NCI-H1930 (cell line): ENCODE results near the gene PITPNM3.

Source experiments
- DNase-seq, 2 experiments: peaks; one replicate each; lab custom pipeline; 2025; lab: John Stamatoyannopoulos, UW

The PITPNM3 gene

GRCh38 chr17:6526362-6527152, 29.8 kb downstream of the PITPNM3 start:
- DNase-seq = no peak

- DNase-seq = no peak
Measured at GRCh38 chr17:6525731-6526130, 30.6 kb downstream of the PITPNM3 start.

GRCh38 chr17:6525141-6525540, 31.2 kb downstream of the PITPNM3 start:
- DNase-seq = no peak

DNA sequence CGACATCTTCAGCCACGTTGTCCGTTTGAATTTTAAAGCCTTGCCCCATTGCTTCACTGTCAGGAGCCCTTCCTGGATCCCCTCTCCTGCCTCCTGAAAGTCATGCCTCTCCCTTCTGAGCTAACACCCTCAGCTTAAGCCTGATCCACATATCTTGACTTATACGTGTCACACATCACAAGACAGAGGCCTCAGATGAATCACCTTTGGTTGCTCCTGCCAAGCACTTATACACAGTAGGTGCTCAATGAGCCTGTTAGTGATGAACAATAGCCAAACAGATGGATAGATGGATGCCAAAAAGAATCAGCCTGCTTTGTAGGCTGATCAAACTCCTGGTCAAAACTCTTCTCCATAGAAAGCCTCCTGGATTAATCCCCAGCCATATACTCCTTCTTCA, 31.8 kb downstream of the PITPNM3 start:
- DNase-seq = no peak

DNA sequence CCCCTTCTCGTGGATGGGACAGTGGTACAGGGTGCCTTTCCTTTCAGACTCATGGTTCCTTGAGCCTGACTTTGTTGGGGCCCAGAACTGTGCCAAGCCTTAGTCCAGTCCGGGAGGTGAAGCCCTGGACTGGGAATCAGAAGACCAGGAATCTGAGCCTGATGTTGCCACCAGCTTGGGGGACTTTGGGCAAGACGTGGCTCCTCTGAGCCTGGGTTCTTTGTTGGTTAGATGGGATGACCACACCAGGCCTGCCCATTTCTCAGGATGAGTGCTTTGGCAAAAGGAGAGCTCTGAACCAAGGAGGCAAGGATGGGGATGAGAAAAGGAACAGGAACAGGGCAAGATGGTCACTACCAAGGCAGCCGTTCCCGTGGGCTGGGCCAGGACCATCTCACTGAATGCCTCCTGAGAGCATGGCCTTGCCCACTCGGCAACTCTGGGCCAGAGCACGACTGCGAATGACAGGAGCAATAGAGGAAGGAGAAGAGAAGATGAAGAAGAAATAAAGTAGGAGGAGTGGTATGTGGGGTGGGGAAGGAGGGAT, 32.5 kb downstream of the PITPNM3 start:
- no peak for DNase-seq

DNA sequence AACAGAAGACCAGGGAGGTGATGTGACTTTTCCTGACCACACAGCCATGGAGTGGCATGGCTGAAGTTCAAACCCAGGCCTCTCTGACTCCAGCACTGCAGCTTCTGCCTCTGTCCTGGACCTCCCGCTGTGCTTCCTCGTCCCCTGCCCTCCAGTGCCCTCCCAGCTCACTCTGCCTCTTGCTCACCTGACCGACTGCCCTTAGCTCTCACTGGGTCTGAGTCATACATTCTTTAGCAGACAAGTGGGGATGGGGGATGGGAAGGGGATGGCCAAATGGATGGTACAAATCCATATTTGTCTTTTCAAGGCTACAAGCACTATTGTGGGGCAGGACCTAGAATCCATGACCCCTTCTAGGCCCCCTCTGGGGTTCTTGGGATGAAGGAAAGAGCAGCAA, 33.0 kb downstream of the PITPNM3 start:
- no peak for DNase-seq

- DNase-seq = no peak
Measured at GRCh38 chr17:6521586-6521985, 34.8 kb downstream of the PITPNM3 start.

GRCh38 chr17:6517062-6517461, 39.3 kb downstream of the PITPNM3 start:
- DNase-seq = no peak

GRCh38 chr17:6514371-6514770, 42.0 kb downstream of the PITPNM3 start:
- DNase-seq = no peak

DNA sequence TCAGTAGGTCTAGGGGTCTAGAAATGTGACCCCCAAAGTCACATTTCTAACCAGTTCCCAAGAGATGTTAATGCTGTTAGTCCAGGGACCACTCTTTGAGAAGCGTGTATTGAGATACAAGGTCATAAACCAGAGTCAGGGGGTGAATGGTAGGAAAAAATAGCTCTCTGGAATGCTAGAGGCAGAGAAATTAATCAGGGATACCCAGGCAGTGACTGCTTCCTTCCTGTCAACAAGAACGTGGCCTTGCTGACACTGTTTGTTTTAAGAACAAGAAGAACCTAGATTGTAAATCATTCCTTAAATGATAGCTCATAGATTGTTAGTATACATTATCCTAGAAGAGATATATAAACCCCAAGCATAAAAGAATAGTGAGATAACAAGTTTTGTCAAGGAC, 43.8 kb downstream of the PITPNM3 start:
- DNase-seq = no peak

DNA sequence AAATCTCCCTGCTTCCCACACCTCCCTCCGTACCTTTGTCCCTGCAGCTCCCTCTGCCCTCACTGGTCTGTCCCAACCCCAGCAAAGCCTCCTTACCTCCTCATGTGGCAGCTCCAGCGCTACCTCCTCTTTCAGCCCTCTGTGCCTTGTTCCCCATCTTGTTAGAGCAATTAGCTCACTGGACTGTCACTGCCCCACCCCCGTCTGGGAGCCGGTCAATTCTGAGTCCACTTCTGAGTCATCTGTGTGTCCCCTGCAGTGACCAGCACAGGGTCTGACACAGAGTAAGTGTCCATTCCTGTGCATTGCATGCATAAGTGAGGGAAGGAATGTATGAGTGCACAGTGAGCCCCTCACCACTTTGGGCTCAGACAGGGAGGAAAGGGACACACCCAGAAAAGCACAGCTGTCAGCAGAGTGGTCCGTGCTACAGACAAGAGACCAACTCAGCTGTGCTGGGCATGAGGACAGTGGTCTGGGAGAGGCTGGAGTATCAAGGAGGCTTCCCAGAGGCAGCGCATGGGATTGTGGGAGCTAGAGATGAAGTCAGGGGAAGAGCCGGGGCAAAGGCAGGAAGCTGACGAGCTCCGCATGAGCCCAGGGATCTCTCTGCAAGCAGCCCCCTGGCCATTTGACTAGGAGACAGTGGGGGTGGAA, 45.9 kb downstream of the PITPNM3 start:
- DNase-seq = no peak

DNA sequence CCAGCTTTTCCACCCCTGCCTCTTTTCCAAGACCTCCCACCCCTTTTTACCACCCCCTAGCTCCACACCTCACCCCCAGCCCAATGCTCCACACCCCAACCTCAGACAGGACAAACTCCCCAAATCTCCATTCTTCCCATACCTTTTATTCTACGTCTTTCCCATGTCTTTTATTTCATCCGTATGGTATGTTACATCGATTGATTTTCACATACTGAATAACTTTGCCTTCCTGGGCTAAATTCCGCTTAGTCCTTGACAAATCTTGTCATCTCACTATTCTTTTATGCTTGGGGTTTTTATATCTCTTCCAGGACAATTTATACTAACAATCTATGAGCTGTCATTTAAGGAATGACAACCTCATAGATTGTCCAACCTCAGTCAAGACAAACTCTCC, 46.4 kb downstream of the PITPNM3 start:
- DNase-seq = no peak

- no peak for DNase-seq
Measured at GRCh38 chr17:6509031-6509771, 47.2 kb downstream of the PITPNM3 start.

DNA sequence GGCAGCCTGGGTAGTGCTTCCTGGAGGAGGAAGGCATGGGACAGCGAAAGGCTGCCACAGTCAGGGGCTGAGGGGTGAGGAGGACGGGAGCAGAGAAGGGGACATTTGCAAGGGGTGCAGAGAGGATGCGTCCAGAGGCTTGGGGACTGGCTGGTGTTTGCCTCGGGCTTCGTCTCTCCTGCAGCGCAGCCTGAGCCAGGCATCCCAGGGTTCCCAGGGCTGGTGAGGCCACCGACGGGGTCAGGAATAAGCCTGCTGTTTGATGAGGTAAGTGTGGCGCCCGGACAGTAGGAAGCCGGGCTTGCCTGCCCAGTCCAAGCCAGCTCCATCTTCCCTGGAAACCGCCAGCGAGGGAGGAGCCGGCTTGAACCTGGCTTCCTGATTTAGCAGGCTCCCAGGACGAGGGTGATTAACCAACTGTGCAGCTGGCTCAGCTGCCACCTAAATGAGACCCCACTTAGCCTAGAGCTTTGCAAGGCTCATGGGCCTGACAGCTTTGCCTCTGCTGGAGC, 47.8 kb downstream of the PITPNM3 start:
- DNase-seq = no peak

- DNase-seq = no peak
Measured at GRCh38 chr17:6508016-6508415, 48.3 kb downstream of the PITPNM3 start.

DNA sequence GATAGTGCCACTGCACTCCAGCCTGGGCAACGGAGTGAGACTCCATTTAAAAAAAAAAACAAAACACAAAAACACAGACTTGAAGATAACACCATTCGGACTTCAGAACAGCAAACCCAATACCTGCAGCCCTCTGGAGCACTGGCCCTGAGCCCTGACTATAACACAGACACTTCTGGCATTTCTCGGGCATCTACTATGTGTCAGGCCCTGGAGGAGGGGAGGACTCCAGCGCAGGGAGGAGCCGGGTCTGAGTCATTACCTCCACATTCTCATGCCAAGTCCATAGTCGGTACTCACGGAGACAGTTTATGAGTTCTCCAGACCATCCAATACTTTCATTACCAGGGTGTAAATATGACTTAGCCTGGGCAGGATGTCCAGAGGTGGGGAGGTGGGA, 48.8 kb downstream of the PITPNM3 start:
- DNase-seq = no peak

DNA sequence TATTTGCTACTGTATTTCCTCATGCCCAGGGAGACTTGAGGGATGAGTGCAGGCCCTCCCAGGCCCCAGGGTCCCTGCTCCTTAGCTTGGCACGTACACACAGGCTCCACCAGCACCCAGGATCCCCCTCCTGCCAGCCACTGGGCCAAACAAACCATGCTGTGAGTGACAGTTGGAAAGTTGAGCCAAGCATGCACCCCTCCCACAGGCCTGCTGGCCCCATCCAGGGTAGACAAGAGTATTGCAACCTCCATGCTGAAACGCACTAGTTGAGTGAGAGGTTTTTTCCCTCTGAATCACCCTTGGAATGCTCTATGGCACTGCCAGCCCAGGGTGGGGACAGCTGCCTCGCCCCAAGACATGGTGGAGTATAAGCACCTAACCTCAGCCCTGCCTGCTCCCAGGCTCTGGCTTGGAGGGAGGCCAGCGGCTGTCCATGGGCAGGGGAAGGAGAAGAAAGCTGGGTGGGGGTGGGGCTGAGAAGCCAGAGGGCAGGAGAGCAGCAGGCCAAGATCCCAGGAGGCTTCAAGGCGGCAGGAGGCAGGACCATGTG, 49.6 kb downstream of the PITPNM3 start:
- no peak for DNase-seq

- no peak for DNase-seq
Measured at GRCh38 chr17:6505425-6506142, 50.8 kb downstream of the PITPNM3 start.

GRCh38 chr17:6503641-6504195, 52.6 kb downstream of the PITPNM3 start:
- DNase-seq = no peak

- DNase-seq = no peak
Measured at GRCh38 chr17:6502871-6503509, 53.4 kb downstream of the PITPNM3 start.

- no peak for DNase-seq
Measured at GRCh38 chr17:6502142-6502541, 54.2 kb downstream of the PITPNM3 start.
